Vagina (tissue), 2 donors: Measurements from ENCODE around the gene PLEKHD1.

Source experiments
- POLR2AphosphoS5 ChIP-seq, 2 donors: sonication (generic); formaldehyde crosslinking; IDR thresholded peaks; one replicate each; pipeline ENCODE4 v1.9.0; 2017; ENCODE audit warnings: antibody characterized with exemption in 2 of 2, mild to moderate bottlenecking in 2 of 2, low read depth in 1 of 2; ENCODE audit not compliant: insufficient read depth in 1 of 2
- TF ChIP-seq, protein P1 (sequence below), 3 experiments: fragments of 450-650 bp in 2 of 3; fragments of 200-600 bp in 1 of 3; sonication (generic) in 1 of 3; IDR thresholded peaks; one replicate each; pipeline ENCODE4 v1.5.1; 2017 to 2019; ENCODE audit warnings: antibody characterized with exemption in 3 of 3, mild to moderate bottlenecking in 2 of 3, moderate library complexity in 2 of 3

DNA sequence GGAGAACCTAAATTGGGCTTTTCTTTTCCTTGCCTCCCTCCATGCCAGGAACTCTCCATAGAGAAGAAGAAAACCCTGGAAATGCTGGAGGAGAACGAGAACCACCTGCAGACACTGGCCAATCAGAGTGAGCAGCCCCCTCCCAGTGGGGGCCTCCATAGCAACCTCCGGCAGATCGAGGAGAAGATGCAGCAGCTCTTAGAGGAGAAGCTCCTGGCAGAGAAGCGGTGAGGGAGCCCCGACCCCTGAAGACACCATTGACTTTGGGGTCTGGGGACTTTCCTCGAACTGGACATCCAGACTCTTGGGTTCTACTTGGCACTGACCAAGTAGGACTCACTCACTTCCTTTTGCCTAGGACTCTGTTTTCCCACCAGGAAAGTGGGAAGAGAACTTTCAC, 41.4 kb downstream of the PLEKHD1 start:
- TF ChIP-seq, protein P1, sequence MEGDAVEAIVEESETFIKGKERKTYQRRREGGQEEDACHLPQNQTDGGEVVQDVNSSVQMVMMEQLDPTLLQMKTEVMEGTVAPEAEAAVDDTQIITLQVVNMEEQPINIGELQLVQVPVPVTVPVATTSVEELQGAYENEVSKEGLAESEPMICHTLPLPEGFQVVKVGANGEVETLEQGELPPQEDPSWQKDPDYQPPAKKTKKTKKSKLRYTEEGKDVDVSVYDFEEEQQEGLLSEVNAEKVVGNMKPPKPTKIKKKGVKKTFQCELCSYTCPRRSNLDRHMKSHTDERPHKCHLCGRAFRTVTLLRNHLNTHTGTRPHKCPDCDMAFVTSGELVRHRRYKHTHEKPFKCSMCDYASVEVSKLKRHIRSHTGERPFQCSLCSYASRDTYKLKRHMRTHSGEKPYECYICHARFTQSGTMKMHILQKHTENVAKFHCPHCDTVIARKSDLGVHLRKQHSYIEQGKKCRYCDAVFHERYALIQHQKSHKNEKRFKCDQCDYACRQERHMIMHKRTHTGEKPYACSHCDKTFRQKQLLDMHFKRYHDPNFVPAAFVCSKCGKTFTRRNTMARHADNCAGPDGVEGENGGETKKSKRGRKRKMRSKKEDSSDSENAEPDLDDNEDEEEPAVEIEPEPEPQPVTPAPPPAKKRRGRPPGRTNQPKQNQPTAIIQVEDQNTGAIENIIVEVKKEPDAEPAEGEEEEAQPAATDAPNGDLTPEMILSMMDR (IDR thresholded peaks at IDR 0.05) = no peak
- no peak for TF ChIP-seq POLR2AphosphoS5 (IDR thresholded peaks at IDR 0.05; ENCODE audit: insufficient read depth in 1 of 2, low read depth in 1 of 2)
